ENCODE measurements around the gene GRK5.

DNA sequence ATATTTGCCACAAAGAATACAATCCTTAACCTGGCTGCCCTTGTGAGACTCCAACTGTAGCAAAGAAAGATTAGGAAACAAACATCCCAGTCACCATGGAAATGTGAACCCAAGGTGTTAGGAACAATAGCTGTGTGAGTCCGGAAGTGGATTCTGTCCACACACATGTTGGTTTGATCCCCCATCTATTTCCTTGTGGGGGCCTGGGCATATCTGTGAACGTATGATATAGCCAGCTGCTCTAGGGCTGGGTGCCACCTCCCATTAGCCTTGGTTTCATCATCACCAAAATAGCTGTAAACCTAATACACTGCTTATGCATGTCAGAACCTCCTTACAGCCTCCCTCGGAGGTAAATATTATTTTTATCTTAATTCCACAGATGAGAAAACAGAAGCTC is 26.4 kb downstream of the GRK5 start:
- TF ChIP-seq EZH2 (IDR thresholded peaks at IDR 0.05; ENCODE audit: borderline replicate concordance, low read length), result no peak
- TF ChIP-seq, protein P1, sequence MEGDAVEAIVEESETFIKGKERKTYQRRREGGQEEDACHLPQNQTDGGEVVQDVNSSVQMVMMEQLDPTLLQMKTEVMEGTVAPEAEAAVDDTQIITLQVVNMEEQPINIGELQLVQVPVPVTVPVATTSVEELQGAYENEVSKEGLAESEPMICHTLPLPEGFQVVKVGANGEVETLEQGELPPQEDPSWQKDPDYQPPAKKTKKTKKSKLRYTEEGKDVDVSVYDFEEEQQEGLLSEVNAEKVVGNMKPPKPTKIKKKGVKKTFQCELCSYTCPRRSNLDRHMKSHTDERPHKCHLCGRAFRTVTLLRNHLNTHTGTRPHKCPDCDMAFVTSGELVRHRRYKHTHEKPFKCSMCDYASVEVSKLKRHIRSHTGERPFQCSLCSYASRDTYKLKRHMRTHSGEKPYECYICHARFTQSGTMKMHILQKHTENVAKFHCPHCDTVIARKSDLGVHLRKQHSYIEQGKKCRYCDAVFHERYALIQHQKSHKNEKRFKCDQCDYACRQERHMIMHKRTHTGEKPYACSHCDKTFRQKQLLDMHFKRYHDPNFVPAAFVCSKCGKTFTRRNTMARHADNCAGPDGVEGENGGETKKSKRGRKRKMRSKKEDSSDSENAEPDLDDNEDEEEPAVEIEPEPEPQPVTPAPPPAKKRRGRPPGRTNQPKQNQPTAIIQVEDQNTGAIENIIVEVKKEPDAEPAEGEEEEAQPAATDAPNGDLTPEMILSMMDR (conservative IDR thresholded peaks at IDR 0.05 in 1 of 2, IDR thresholded peaks at IDR 0.05 in 1 of 2; ENCODE audit: extremely low read depth in 1 of 2, insufficient read depth in 1 of 2, low read depth in 1 of 2, low read length in 2 of 2), result no peak

All from mammary epithelial cell (primary cell).